Fibroblast of the aortic adventitia (primary cell): Measurements from ENCODE around the gene XYLT1. TPM values are rescaled to one million over a fixed set of nuclear protein-coding genes. Genes with fewer than 3 reads are reported as not detected.

Source experiments
- DNase-seq: peaks from one replicate; pipeline ENCODE4 v3.0.0-alpha.2; 2010; ENCODE audit warnings: low read depth
- H3K4me3 ChIP-seq: 2 replicates; pipeline ENCODE4 v1.5.1; 2011; ENCODE audit warnings: low read depth, mild to moderate bottlenecking, control low read depth, low read length, moderate library complexity
- total RNA-seq: library from RNA; depleted of rRNA; stranded (reverse); fragments of >200 nt; gene quantifications from 2 replicates; pipeline ENCODE4 v1.2.3, GENCODE V29; 2012; ENCODE audit warnings: low replicate concordance
- TF ChIP-seq, protein P1 (sequence below): IDR thresholded peaks from 2 replicates; pipeline ENCODE4 v1.5.1; 2011; ENCODE audit warnings: mild to moderate bottlenecking, low read length, control low read depth, inconsistent platforms; ENCODE audit not compliant: insufficient read depth

XYLT1 gene
- total RNA-seq, 1 donor = 32.7 TPM

GRCh38 chr16:17367923-17368322 lies 102.8 kb downstream of the XYLT1 start:
- H3K4me3 ChIP-seq = no peak overlapping the region
- TF ChIP-seq, protein P1, sequence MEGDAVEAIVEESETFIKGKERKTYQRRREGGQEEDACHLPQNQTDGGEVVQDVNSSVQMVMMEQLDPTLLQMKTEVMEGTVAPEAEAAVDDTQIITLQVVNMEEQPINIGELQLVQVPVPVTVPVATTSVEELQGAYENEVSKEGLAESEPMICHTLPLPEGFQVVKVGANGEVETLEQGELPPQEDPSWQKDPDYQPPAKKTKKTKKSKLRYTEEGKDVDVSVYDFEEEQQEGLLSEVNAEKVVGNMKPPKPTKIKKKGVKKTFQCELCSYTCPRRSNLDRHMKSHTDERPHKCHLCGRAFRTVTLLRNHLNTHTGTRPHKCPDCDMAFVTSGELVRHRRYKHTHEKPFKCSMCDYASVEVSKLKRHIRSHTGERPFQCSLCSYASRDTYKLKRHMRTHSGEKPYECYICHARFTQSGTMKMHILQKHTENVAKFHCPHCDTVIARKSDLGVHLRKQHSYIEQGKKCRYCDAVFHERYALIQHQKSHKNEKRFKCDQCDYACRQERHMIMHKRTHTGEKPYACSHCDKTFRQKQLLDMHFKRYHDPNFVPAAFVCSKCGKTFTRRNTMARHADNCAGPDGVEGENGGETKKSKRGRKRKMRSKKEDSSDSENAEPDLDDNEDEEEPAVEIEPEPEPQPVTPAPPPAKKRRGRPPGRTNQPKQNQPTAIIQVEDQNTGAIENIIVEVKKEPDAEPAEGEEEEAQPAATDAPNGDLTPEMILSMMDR = no peak
- no peak for DNase-seq

- H3K4me3 ChIP-seq = no peak overlapping the region
- no peak for DNase-seq
- TF ChIP-seq, protein P1 = no peak
These were observed 103.7 kb downstream of the XYLT1 start for GRCh38 chr16:17367036-17367435.

- H3K4me3 ChIP-seq = no peak overlapping the region
- no peak for DNase-seq
- TF ChIP-seq, protein P1 = no peak
These were observed 104.3 kb downstream of the XYLT1 start for GRCh38 chr16:17366299-17366961.

DNA sequence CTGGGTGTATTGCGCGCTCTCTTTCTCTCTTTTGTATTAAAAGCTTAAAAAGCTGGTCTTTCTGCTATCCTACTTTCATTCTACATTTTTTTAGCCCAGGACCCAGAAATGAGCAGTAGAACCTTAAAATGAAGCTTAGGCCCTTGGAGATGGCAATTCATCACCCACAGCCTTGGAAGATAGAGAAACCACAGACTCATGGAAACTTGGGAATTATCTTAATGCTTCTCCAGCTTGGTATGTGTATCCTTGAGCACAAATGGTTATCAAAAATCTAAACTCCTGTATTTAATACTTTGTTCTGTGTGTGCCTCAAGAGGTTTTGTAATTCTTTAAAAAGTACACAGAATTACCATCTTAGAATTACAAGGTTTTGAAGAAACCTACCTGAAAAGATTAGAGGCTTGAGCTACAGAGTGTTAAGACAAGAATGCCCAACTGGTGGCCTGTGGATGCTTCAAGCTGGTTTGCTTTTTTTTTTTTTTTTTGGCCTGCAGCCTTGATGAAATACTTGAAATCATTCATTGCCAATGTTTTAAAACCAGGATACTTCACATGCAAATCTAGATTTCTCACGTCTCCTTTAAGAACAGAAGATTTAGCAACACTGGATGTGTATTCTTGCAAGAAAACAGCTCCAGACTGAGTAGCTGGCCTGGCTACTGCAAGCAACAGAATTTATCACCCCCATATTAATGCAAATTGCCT lies 105.0 kb downstream of the XYLT1 start:
- H3K4me3 ChIP-seq = no peak overlapping the region
- TF ChIP-seq, protein P1 = peak; percentile 1
- DNase-seq = peak; percentile 76

DNA sequence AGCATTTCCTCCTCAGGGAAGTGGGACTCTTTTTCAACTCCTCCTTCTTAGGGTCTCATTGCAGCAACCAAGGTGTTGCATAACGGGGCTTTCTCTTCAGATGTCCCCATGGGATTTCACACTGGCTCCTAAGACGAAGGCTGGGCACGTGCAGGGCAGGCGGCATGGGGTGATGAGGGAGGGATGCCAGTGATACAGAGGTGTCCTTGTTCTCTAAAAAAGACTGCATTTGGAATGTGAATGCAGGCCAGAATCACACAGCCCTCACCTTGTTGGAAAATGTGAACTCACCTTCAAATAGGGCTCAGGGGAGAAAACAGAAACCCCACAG lies 105.6 kb downstream of the XYLT1 start:
- TF ChIP-seq, protein P1 = no peak
- H3K4me3 ChIP-seq = peak overlapping the region; percentile 11
- no peak for DNase-seq

DNA sequence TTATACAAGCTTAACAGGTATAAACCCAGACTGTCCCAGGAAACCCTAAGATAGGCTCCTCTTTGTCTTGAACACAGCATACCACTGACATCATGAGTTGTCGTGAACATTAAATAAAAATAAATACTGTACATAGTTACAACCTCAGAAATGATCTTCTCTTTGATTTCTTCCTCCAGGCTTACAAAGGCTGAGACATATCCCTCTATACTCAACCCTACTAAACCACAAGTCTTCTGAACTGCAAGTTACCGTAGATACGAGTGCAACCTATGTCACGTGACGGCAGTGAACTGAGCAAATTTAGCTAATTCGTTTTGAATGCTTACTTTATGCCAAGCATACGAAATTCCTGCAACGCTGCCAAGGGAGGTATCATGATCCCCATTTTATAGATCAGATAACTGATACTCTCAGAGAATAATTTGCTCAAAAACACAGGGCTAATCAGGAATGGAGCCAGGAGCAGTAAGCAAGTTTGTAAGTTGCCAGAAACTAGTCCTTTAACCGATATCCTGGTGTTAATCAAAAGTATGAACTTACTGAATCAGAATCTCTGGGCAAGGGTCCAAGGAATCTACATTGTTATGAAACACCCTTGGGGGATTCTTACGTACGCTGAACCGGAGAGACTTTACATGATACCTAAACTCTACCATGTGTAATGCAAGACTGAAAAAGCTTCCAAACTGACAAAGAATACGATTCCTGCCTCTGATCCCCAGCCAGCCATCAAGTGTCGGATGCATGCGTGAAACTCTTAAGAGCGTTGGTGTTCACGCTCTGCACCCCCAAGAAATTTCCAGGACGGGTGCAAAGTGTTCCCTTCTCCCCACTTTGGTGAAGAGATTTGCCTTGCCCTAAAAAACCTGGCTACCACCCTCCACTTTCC lies 106.2 kb downstream of the XYLT1 start:
- peak overlapping the region; percentile 28 for H3K4me3 ChIP-seq
- TF ChIP-seq, protein P1 = no peak
- DNase-seq = peak; percentile 99
